T-helper 1 cell treated with Interleukin-12 subunit alpha and Interleukin-12 subunit beta and Interleukin-4 antibody, amounts not matched to agents 30 ng/mL and 1 ng/mL, for 36 hours (primary cell): ENCODE data around the gene THAP12. TPM values are rescaled to one million over a fixed set of nuclear protein-coding genes. Genes with fewer than 3 reads are reported as not detected.

ENCODE experiments used
- intact Hi-C: fragments of 100-400 bp; cut with micrococcal nuclease; formaldehyde crosslinking; loops from one replicate; pipeline ENCODE4 v1.15.1; 2024
- total RNA-seq: library from RNA; stranded (reverse); gene quantifications from 2 replicates; pipeline ENCODE4 v1.2.3, GENCODE V29; 2022

Gene THAP12
- total RNA-seq, 1 donor from 2014 or later = 53.4 TPM

DNA sequence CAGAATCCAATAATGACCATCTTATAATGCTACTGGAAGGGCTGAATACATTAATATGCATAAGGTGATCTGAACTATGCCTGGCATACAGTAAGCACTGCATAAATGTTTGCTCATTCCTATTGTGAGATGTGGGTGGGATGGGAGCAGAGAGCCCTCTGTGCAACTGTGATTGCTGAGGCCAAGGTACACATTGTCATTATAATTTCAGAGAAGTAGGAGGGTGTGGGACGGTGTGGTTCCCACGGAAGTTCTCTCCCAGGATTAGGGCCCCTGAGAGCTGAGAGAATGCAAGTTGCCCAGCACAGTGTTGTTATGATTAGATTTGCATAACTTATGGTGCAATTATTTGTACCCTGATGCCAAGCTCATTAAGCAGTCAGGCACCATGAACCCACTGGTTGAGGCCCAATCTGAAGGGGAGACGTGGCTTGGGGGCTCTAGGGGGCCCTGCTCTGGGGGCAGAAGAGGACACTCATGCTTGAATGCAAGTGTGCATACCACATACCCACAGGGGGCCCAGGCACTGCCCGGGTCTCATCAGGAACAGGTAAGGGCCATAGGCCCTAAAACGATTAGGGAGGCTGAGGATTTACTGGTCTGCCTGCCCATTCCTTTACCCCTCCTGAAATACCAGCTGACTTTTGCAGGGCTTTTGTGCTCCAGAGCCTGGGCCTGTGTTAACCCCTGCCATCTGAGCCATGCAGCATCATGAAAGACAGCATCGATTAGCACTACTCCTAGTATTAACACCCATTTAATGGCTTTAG, 72.8 kb downstream of the THAP12 start:
- intact Hi-C loops = no loop called here

DNA sequence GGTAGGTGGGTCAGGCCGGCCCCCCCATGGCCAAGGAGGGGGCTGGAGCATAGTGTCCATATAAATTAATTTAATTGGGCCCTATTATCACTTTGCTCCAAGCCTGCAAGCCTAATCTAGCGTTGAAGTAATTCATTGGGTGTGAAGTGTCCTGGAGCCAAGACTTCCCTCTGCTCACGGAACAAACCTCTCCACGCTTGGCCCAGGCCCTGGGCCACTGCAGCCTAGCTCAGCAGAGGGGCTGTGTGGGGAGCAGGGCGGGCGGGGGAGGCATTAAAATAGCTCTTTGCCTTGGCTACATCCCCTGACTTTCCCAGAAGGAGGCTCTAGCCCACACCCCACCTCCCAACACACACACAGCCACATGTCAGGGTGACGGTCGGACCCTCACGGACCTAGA, 73.5 kb downstream of the THAP12 start:
- intact Hi-C loops = no loop called here

DNA sequence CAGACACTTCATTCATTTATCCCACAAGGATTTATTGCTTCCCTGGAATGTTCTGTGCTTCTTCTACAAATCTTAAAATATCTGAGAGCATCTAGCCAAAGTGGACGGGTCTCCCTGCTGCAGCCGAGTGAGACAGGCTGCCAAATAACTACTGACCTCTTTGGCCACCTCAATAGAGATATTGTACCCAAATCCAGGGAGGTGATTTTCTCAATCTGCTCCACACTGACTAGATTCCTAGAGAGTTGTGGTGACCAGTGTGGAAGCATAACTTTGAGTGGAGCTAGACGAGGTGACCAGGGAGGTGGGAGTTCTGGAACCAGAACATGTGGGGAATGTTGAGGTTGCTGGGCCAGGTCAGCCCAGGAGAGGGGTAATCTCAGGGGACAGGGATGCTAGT, 77.5 kb downstream of the THAP12 start:
- intact Hi-C loops = no loop called here

DNA sequence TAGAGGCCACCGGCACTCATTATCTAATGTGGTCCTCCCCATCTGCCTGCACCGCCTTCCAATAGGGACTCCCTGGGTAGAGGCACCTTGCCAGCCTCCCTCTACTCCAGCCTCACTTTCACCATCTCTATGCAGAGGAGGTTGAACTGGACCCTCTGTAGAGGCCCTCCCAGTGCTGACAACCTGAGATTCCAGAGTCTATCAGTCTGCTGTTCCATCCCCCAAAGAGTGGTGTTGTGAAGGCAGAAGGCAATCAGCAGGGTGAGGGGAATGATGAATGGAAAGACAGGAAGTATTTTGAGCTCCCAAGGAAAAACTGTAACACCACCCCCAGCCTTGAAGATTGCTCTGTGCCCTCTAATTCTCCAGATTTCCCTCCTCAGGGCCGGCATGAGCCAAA, 77.9 kb downstream of the THAP12 start:
- intact Hi-C loops = no loop called here

Other genes with a start within 250 kb of the THAP12 start
- 0.71 and 2.7 TPM in 2 replicates for gene WNT11, start 174.6 kb downstream of the THAP12 start, total RNA-seq
- gene GVQW3, start 191 bp upstream of the THAP12 start, total RNA-seq = 3.7 and 4.2 TPM in 2 replicates
- 33.5 and 34.2 TPM in 2 replicates for gene EMSY, start 63.9 kb upstream of the THAP12 start, total RNA-seq